Breast epithelium (tissue), 4 donors: Measurements from ENCODE around the gene MTNR1B. TPM values are rescaled to one million over a fixed set of nuclear protein-coding genes. Genes with fewer than 3 reads are reported as not detected.

Experiments used
- DNase-seq, 2 donors: peaks; one replicate each; pipeline ENCODE4 v3.0.0-alpha.2; 2019; ENCODE audit warnings: low spot score in 2 of 2
- H3K27ac ChIP-seq, 2 donors: fragments of 200-600 bp; sonication (generic) in 1 of 2; one replicate each; pipeline ENCODE4 v1.5.1; 2016 to 2019; ENCODE audit warnings: mild to moderate bottlenecking in 1 of 2
- H3K27me3 ChIP-seq, 2 donors: fragments of 200-600 bp; sonication (generic) in 1 of 2; one replicate each; pipeline versions ENCODE4 v1.5.1 to v1.6.0; 2017 to 2019; ENCODE audit warnings: control low read depth in 1 of 2, mild to moderate bottlenecking in 1 of 2
- H3K36me3 ChIP-seq: fragments of 200-600 bp; one replicate; pipeline ENCODE4 v1.5.1; 2019
- H3K4me1 ChIP-seq, 2 donors: fragments of 200-600 bp; sonication (generic); one replicate each; pipeline ENCODE4 v1.5.1; 2016 to 2019; ENCODE audit warnings: control low read depth in 1 of 2
- H3K4me3 ChIP-seq, 3 donors: fragments of 200-600 bp; sonication (generic); 1 replicate in 2 of 3; 2 replicates in 1 of 3; pipeline ENCODE4 v1.5.1; 2016 to 2019; ENCODE audit warnings: mild to moderate bottlenecking in 3 of 3, moderate library complexity in 2 of 3
- H3K9me3 ChIP-seq, 2 donors: fragments of 200-600 bp; sonication (generic) in 1 of 2; one replicate each; pipeline ENCODE4 v1.5.1; 2016 to 2019; ENCODE audit warnings: control low read depth in 1 of 2
- POLR2A ChIP-seq: fragments of 450-650 bp; IDR thresholded peaks from one replicate; pipeline ENCODE4 v1.6.1; 2016; ENCODE audit warnings: antibody characterized with exemption, mild to moderate bottlenecking, moderate library complexity
- POLR2AphosphoS5 ChIP-seq, 3 donors: sonication (generic); formaldehyde crosslinking; IDR thresholded peaks; one replicate each; pipeline ENCODE4 v1.6.1; 2017; ENCODE audit warnings: antibody characterized with exemption in 3 of 3
- intact Hi-C: fragments of 100-400 bp; cut with DNase I; formaldehyde crosslinking; loops from one replicate; pipeline ENCODE4 v1.15.1; 2023; ENCODE audit warnings: low total_unique reads
- total RNA-seq, 3 donors: library from RNA; depleted of rRNA; stranded (reverse); fragments of >200 nt; gene quantifications; one replicate each; pipeline ENCODE4 v1.1.0, GENCODE V29; 2016
- TF ChIP-seq, protein P1 (sequence below), 3 donors: fragments of 450-650 bp; IDR thresholded peaks; one replicate each; pipeline ENCODE4 v1.5.1; 2016 to 2017; ENCODE audit warnings: antibody characterized with exemption in 3 of 3, mild to moderate bottlenecking in 3 of 3, moderate library complexity in 3 of 3

The MTNR1B gene
- total RNA-seq, 3 donors from 2014 or later: not detected

- Histone ChIP-seq H3K4me3 (no peak overlapping the region), H3K4me1 (no peaks in the 10 kb centered on the region), H3K36me3 (no peaks in the 10 kb centered on the region), H3K9me3 (no peaks in the 10 kb centered on the region), H3K27ac (no peak overlapping the region), H3K27me3 (no peaks in the 10 kb centered on the region)
- TF ChIP-seq, protein P1, sequence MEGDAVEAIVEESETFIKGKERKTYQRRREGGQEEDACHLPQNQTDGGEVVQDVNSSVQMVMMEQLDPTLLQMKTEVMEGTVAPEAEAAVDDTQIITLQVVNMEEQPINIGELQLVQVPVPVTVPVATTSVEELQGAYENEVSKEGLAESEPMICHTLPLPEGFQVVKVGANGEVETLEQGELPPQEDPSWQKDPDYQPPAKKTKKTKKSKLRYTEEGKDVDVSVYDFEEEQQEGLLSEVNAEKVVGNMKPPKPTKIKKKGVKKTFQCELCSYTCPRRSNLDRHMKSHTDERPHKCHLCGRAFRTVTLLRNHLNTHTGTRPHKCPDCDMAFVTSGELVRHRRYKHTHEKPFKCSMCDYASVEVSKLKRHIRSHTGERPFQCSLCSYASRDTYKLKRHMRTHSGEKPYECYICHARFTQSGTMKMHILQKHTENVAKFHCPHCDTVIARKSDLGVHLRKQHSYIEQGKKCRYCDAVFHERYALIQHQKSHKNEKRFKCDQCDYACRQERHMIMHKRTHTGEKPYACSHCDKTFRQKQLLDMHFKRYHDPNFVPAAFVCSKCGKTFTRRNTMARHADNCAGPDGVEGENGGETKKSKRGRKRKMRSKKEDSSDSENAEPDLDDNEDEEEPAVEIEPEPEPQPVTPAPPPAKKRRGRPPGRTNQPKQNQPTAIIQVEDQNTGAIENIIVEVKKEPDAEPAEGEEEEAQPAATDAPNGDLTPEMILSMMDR (IDR thresholded peaks at IDR 0.05): no peak
- TF ChIP-seq POLR2AphosphoS5 (IDR thresholded peaks at IDR 0.05) (no peak), POLR2A (no peak)
- no peak for DNase-seq
- intact Hi-C loops: no loop called here
These were observed 12.1 kb downstream of the MTNR1B start for GRCh38 chr11:92981508-92982043.

- Histone ChIP-seq H3K4me3 (no peak overlapping the region), H3K36me3 (no peaks in the 10 kb centered on the region), H3K4me1 (no peaks in the 10 kb centered on the region), H3K27ac (no peak overlapping the region), H3K9me3 (peaks cover 0 to 8% of the 10 kb centered on the region in 2 donors), H3K27me3 (no peaks in the 10 kb centered on the region)
- intact Hi-C loops: no loop called here
- DNase-seq: no peak
- TF ChIP-seq POLR2AphosphoS5 (IDR thresholded peaks at IDR 0.05): no peak
- TF ChIP-seq, protein P1 (IDR thresholded peaks at IDR 0.05): no peak
- no peak for TF ChIP-seq POLR2A
These were observed 17.1 kb downstream of the MTNR1B start for GRCh38 chr11:92986585-92986984.

- intact Hi-C loops: no loop called here
- TF ChIP-seq, protein P1 (IDR thresholded peaks at IDR 0.05): no peak
- TF ChIP-seq POLR2AphosphoS5 (IDR thresholded peaks at IDR 0.05): no peak
- TF ChIP-seq POLR2A: no peak
- H3K4me1 ChIP-seq: no peaks in the 10 kb centered on the region
- no peaks in the 10 kb centered on the region for H3K27me3 ChIP-seq
- no peak overlapping the region for H3K4me3 ChIP-seq
- no peaks in the 10 kb centered on the region for H3K36me3 ChIP-seq
- DNase-seq: no peak
- H3K27ac ChIP-seq: no peak overlapping the region
- peaks cover 0 to 8% of the 10 kb centered on the region in 2 donors for H3K9me3 ChIP-seq
These were observed 23.6 kb downstream of the MTNR1B start for GRCh38 chr11:92993004-92993403.

GRCh38 chr11:93000511-93001476 is 31.3 kb downstream of the MTNR1B start:
- Histone ChIP-seq H3K4me3 (no peak overlapping the region), H3K4me1 (no peaks in the 10 kb centered on the region), H3K36me3 (no peaks in the 10 kb centered on the region), H3K27ac (no peak overlapping the region), H3K9me3 (no peaks in the 10 kb centered on the region), H3K27me3 (no peaks in the 10 kb centered on the region)
- TF ChIP-seq POLR2A: no peak
- TF ChIP-seq POLR2AphosphoS5 (IDR thresholded peaks at IDR 0.05): no peak
- TF ChIP-seq, protein P1 (IDR thresholded peaks at IDR 0.05): no peak
- intact Hi-C loops: no loop called here
- no peak for DNase-seq

GRCh38 chr11:93001806-93002205 is 32.4 kb downstream of the MTNR1B start:
- Histone ChIP-seq H3K4me1 (no peaks in the 10 kb centered on the region), H3K27ac (no peak overlapping the region), H3K27me3 (no peaks in the 10 kb centered on the region), H3K36me3 (no peaks in the 10 kb centered on the region), H3K4me3 (no peak overlapping the region), H3K9me3 (no peaks in the 10 kb centered on the region)
- intact Hi-C loops: no loop called here
- DNase-seq: no peak
- no peak for TF ChIP-seq POLR2AphosphoS5 (IDR thresholded peaks at IDR 0.05)
- TF ChIP-seq, protein P1 (IDR thresholded peaks at IDR 0.05): no peak
- no peak for TF ChIP-seq POLR2A
